Uterus (tissue), 2 donors: ENCODE data around the gene LRRC37A3.

Source experiments
- POLR2A ChIP-seq, 2 donors: fragments of 450-650 bp; IDR thresholded peaks; one replicate each; pipeline ENCODE4 v1.6.1; 2016; ENCODE audit warnings: antibody characterized with exemption in 2 of 2, mild to moderate bottlenecking in 1 of 2, moderate library complexity in 1 of 2
- TF ChIP-seq, protein P1 (sequence below), 4 experiments: fragments of 200-600 bp in 2 of 4; fragments of 450-650 bp in 2 of 4; sonication (generic) in 2 of 4; IDR thresholded peaks; one replicate each; pipeline ENCODE4 v1.5.1; 2016 to 2019; ENCODE audit warnings: antibody characterized with exemption in 4 of 4, mild to moderate bottlenecking in 2 of 4, moderate library complexity in 1 of 4

DNA sequence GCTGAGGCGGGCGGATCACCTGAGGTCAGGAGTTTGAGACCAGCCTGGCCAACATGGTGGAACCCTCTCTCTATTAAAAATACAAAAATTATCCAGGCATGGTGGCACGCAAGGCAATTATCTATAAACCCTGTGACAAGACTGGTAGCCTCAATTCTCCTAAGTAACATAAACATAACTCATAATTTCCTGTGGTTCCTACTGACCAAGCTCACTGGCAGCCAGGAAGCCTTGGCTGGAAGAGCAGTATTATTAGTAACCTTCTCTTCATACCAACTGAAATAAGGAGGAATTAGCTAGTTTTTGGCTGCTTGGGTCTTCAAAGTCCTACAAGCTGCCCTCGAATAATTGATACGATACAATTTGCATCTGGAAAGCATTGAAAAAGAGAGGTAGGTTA is 31.6 kb upstream of the LRRC37A3 start:
- TF ChIP-seq, protein P1, sequence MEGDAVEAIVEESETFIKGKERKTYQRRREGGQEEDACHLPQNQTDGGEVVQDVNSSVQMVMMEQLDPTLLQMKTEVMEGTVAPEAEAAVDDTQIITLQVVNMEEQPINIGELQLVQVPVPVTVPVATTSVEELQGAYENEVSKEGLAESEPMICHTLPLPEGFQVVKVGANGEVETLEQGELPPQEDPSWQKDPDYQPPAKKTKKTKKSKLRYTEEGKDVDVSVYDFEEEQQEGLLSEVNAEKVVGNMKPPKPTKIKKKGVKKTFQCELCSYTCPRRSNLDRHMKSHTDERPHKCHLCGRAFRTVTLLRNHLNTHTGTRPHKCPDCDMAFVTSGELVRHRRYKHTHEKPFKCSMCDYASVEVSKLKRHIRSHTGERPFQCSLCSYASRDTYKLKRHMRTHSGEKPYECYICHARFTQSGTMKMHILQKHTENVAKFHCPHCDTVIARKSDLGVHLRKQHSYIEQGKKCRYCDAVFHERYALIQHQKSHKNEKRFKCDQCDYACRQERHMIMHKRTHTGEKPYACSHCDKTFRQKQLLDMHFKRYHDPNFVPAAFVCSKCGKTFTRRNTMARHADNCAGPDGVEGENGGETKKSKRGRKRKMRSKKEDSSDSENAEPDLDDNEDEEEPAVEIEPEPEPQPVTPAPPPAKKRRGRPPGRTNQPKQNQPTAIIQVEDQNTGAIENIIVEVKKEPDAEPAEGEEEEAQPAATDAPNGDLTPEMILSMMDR (IDR thresholded peaks at IDR 0.05) = no peak
- TF ChIP-seq POLR2A (IDR thresholded peaks at IDR 0.05) = no peak
